Osteoblast (primary cell): ENCODE data around the gene FAM13A. TPM values are rescaled to one million over a fixed set of nuclear protein-coding genes. Genes with fewer than 3 reads are reported as not detected.
"Not testable (repeated sequence)": the region's sequence is repeated elsewhere in the genome, so short reads cannot be mapped to it uniquely, and the experiment has no call there.

Experiments used
- DNase-seq: peaks from one replicate; pipeline ENCODE4 v3.0.0; 2011; ENCODE audit warnings: low spot score, mixed read lengths; ENCODE audit not compliant: insufficient read length; ENCODE audit errors: missing footprints
- H2AFZ ChIP-seq: 2 replicates; pipeline ENCODE4 v1.6.0; 2011; ENCODE audit warnings: mild to moderate bottlenecking, low read length
- H3K27ac ChIP-seq: 2 replicates; pipeline ENCODE4 v1.5.1; 2011; ENCODE audit warnings: mild to moderate bottlenecking, low read depth, low read length, moderate library complexity
- H3K27me3 ChIP-seq: 2 replicates; pipeline ENCODE4 v1.6.0; 2012; ENCODE audit warnings: mild to moderate bottlenecking, control low read depth, inconsistent platforms, low read length, moderate library complexity; ENCODE audit not compliant: insufficient read depth
- H3K36me3 ChIP-seq: 2 replicates; pipeline ENCODE4 v1.5.1; 2011; ENCODE audit warnings: mild to moderate bottlenecking, low read length, control low read depth, moderate library complexity; ENCODE audit not compliant: insufficient read depth
- H3K4me1 ChIP-seq: 2 replicates; pipeline ENCODE4 v1.5.1; 2011; ENCODE audit warnings: mild to moderate bottlenecking, low read length, control low read depth, moderate library complexity; ENCODE audit not compliant: insufficient read depth
- H3K4me2 ChIP-seq: 2 replicates; pipeline ENCODE4 v1.6.0; 2011; ENCODE audit warnings: mild to moderate bottlenecking, low read length; ENCODE audit not compliant: insufficient read depth
- H3K4me3 ChIP-seq: fragments of 200-600 bp; sonication (generic); 3 replicates; pipeline ENCODE4 v1.5.1; 2012; ENCODE audit warnings: mild to moderate bottlenecking, low read length, inconsistent platforms; ENCODE audit not compliant: insufficient read depth
- H3K79me2 ChIP-seq: 2 replicates; pipeline ENCODE4 v1.6.0; 2012; ENCODE audit warnings: mild to moderate bottlenecking, low read length, control low read depth, inconsistent platforms; ENCODE audit not compliant: insufficient read depth
- H3K9me3 ChIP-seq: 2 replicates; pipeline ENCODE4 v1.5.1; 2011; ENCODE audit warnings: low read depth, low read length, control low read depth
- H4K20me1 ChIP-seq: 2 replicates; pipeline ENCODE4 v1.6.0; 2012; ENCODE audit warnings: mild to moderate bottlenecking, low read length, control low read depth; ENCODE audit not compliant: insufficient read depth
- CTCF ChIP-seq: IDR thresholded peaks from 2 replicates; pipeline ENCODE4 v1.5.1; 2011; ENCODE audit warnings: mild to moderate bottlenecking, low read depth, low read length, moderate library complexity; ENCODE audit errors: extremely low read depth
- total RNA-seq: library from RNA; depleted of rRNA; stranded (reverse); fragments of >200 nt; gene quantifications from 2 replicates; pipeline ENCODE4 v1.2.3, GENCODE V29; 2012

FAM13A gene
- total RNA-seq, 1 donor = 18.8 TPM

GRCh38 chr4:88907478-88907877 is 149.5 kb downstream of the FAM13A start:
- Histone ChIP-seq H3K27ac (no peak overlapping the region), H2AFZ (no peak overlapping the region), H3K79me2 (no peaks in the 10 kb centered on the region), H3K4me1 (no peaks in the 10 kb centered on the region), H4K20me1 (no peaks in the 10 kb centered on the region), H3K9me3 (no peaks in the 10 kb centered on the region), H3K36me3 (peaks cover 3% of the 10 kb centered on the region), H3K4me2 (no peak overlapping the region), H3K4me3 (no peak overlapping the region), H3K27me3 (no peaks in the 10 kb centered on the region)
- no peak for TF ChIP-seq CTCF
- DNase-seq = no peak

GRCh38 chr4:88904240-88904639 is 152.7 kb downstream of the FAM13A start:
- not testable (repeated sequence) for H3K36me3 ChIP-seq, H4K20me1 ChIP-seq, H3K9me3 ChIP-seq, H3K4me1 ChIP-seq, H2AFZ ChIP-seq, H3K27ac ChIP-seq, H3K4me3 ChIP-seq, H3K4me2 ChIP-seq, DNase-seq, H3K27me3 ChIP-seq, H3K79me2 ChIP-seq

- no peak for TF ChIP-seq CTCF
- H3K4me2 ChIP-seq = peak overlapping the region; percentile 8
- no peak overlapping the region for H3K27ac ChIP-seq
Observed at GRCh38 chr4:88900432-88900831, 156.6 kb downstream of the FAM13A start.

GRCh38 chr4:88897752-88898151 is 159.2 kb downstream of the FAM13A start:
- TF ChIP-seq CTCF = no peak
- Histone ChIP-seq H3K4me2 (no peak overlapping the region), H3K4me3 (no peak overlapping the region), H2AFZ (no peak overlapping the region), H3K36me3 (no peaks in the 10 kb centered on the region), H3K4me1 (peaks cover 3% of the 10 kb centered on the region), H3K27me3 (no peaks in the 10 kb centered on the region), H3K27ac (no peak overlapping the region), H4K20me1 (no peaks in the 10 kb centered on the region), H3K79me2 (no peaks in the 10 kb centered on the region), H3K9me3 (no peaks in the 10 kb centered on the region)
- no peak for DNase-seq

More at GRCh38 chr4:88900432-88900831, 156.6 kb downstream of the FAM13A start:
- Histone ChIP-seq H3K4me3 (no peak overlapping the region), H3K9me3 (no peaks in the 10 kb centered on the region), H2AFZ (no peak overlapping the region), H4K20me1 (no peaks in the 10 kb centered on the region), H3K36me3 (peaks cover 1% of the 10 kb centered on the region), H3K79me2 (no peaks in the 10 kb centered on the region), H3K27me3 (no peaks in the 10 kb centered on the region), H3K4me1 (peaks cover 3% of the 10 kb centered on the region)
- no peak for DNase-seq
